K562 (cell line): ENCODE results near the gene MPLKIP. TPM values are rescaled to one million over a fixed set of nuclear protein-coding genes. Genes with fewer than 3 reads are reported as not detected.
"Not testable (repeated sequence)": the region's sequence is repeated elsewhere in the genome, so short reads cannot be mapped to it uniquely, and the experiment has no call there.

ENCODE experiments used
- ATAC-seq: fragments of 200-7000 bp; cut with Tn5 transposase; 3 replicates; pipeline ENCODE4 v1.9.1; 2020; ENCODE audit warnings: moderate library complexity
- BruUV-seq: library from RNA; stranded (reverse); fragments of 400-500 nt; replicated peaks from 2 replicates; lab custom pipeline; 2021; lab: Mats Ljungman, UMichigan
- CTCF ChIA-PET: fragments of 300-600 bp; formaldehyde crosslinking; extraction: SDS; loops from one replicate; lab custom pipeline; 2021; ENCODE audit warnings: low intra/inter-chr PET ratio; lab: Yijun Ruan, JAX
- POLR2A ChIA-PET: fragments of 300-600, 350-650 bp; sonication (Branson Sonifier 250); formaldehyde crosslinking; extraction: SDS; loops from one replicate; lab custom pipeline; 2021; ENCODE audit warnings: antibody characterized with exemption, inconsistent platforms; lab: Yijun Ruan, JAX
- DNase-seq, 4 experiments: peaks; one replicate each; pipeline versions ENCODE4 v3.0.0 to v3.0.0-alpha.2; 2011 to 2018; ENCODE audit warnings: low spot score in 3 of 4, mixed read lengths in 3 of 4; ENCODE audit errors: extremely low read depth in 1 of 4
- FAIRE-seq: peaks from 2 replicates; lab custom pipeline; 2011; peaks lifted over from hg19 to GRCh38; lab: Jason Lieb, UNC
- H2AFZ ChIP-seq: 2 replicates; pipeline ENCODE4 v1.6.0; 2011; ENCODE audit warnings: low read depth, low read length, control low read depth, inconsistent platforms
- H3K27ac ChIP-seq: fragments of 200-600 bp; 3 replicates; pipeline ENCODE4 v1.8.0; 2011; ENCODE audit warnings: low read depth, mild to moderate bottlenecking, control low read depth, inconsistent platforms, low read length, moderate library complexity, mixed read lengths; ENCODE audit errors: extremely low read depth
- H3K27me3 ChIP-seq, 2 experiments: fragments of 300-600 bp in 1 of 2; 2 replicates in 1 of 2; 3 replicates in 1 of 2; pipeline versions ENCODE4 v1.6.0 to v1.8.0; 2011; ENCODE audit warnings: inconsistent platforms in 2 of 2, low read length in 2 of 2, mild to moderate bottlenecking in 1 of 2, mixed read lengths in 1 of 2, moderate library complexity in 1 of 2; ENCODE audit not compliant: control insufficient read depth in 2 of 2, insufficient read depth in 2 of 2
- H3K36me3 ChIP-seq: fragments of 300-600 bp; 3 replicates; pipeline ENCODE4 v1.8.0; 2011; ENCODE audit warnings: mild to moderate bottlenecking, low read length, inconsistent platforms; ENCODE audit not compliant: control insufficient read depth, insufficient read depth
- H3K4me1 ChIP-seq, 2 experiments: fragments of 200-600 bp in 1 of 2; replicated peaks in 1 of 2; 2 replicates in 1 of 2; 3 replicates in 1 of 2; pipeline versions ENCODE4 v1.5.1 to v1.8.0; 2011; ENCODE audit warnings: inconsistent platforms in 2 of 2, low read length in 2 of 2, mild to moderate bottlenecking in 1 of 2, mixed read lengths in 1 of 2, moderate library complexity in 1 of 2; ENCODE audit not compliant: control insufficient read depth in 2 of 2, insufficient read depth in 2 of 2
- H3K4me2 ChIP-seq: 2 replicates; pipeline ENCODE4 v1.6.1; 2011; ENCODE audit warnings: low read length, control low read depth, inconsistent platforms, mixed read lengths; ENCODE audit not compliant: insufficient read depth
- H3K4me3 ChIP-seq: fragments of 200-600 bp; sonication (generic), shearing (Covaris generic); 2 replicates; pipeline ENCODE4 v1.5.1; 2016; ENCODE audit warnings: control low read depth, inconsistent platforms
- H3K79me2 ChIP-seq: fragments of 200-600 bp; 3 replicates; pipeline ENCODE4 v1.8.0; 2011; ENCODE audit warnings: low read length, inconsistent platforms; ENCODE audit not compliant: control insufficient read depth, insufficient read depth
- H3K9ac ChIP-seq, 2 experiments: 2 replicates each; pipeline versions ENCODE4 v1.6.0 to v1.6.1; 2011; ENCODE audit warnings: low read depth in 2 of 2, low read length in 2 of 2, control low read depth in 1 of 2, inconsistent platforms in 1 of 2, mild to moderate bottlenecking in 1 of 2, mixed read lengths in 1 of 2; ENCODE audit not compliant: insufficient read depth in 1 of 2
- H3K9me1 ChIP-seq: one replicate; pipeline ENCODE4 v1.6.0; 2011; ENCODE audit warnings: inconsistent platforms, mild to moderate bottlenecking, low read length, moderate library complexity; ENCODE audit not compliant: control insufficient read depth, insufficient read depth
- H3K9me3 ChIP-seq: replicated peaks from 2 replicates; pipeline ENCODE4 v1.5.1; 2011; ENCODE audit warnings: low read depth, low read length, inconsistent platforms; ENCODE audit not compliant: control insufficient read depth, insufficient read depth
- H4K20me1 ChIP-seq: replicated peaks from 2 replicates; pipeline ENCODE4 v1.6.1; 2011; ENCODE audit warnings: low read length, inconsistent platforms, mixed read lengths; ENCODE audit not compliant: control insufficient read depth, insufficient read depth
- CBFB ChIP-seq: sonication (generic); formaldehyde crosslinking; IDR thresholded peaks from 2 replicates; pipeline ENCODE4 v1.4.0; 2020; ENCODE audit warnings: mild to moderate bottlenecking, missing genetic modification reagents
- CREB3L1 ChIP-seq: fragments of 450-650 bp; IDR thresholded peaks from 2 replicates; pipeline ENCODE4 v1.6.1; 2014; ENCODE audit warnings: low read depth, mild to moderate bottlenecking, moderate library complexity, borderline replicate concordance
- E2F6 ChIP-seq, 2 experiments: IDR thresholded peaks; 2 replicates each; pipeline ENCODE4 v1.6.1; 2011; ENCODE audit warnings: borderline replicate concordance in 1 of 2, control low read depth in 1 of 2, low read depth in 1 of 2, low read length in 1 of 2, mild to moderate bottlenecking in 1 of 2, mixed read lengths in 1 of 2, moderate library complexity in 1 of 2; ENCODE audit not compliant: insufficient read depth in 1 of 2, insufficient read length in 1 of 2, poor library complexity in 1 of 2, severe bottlenecking in 1 of 2; ENCODE audit errors: extremely low read depth in 1 of 2
- HNRNPH1 ChIP-seq: fragments of 200-400 bp; formaldehyde crosslinking; optimal IDR thresholded peaks from 2 replicates; pipeline ENCODE3; 2017; ENCODE audit warnings: low read depth, mild to moderate bottlenecking, low read length, moderate library complexity
- MTA1 ChIP-seq: fragments of 450-650 bp; IDR thresholded peaks from 2 replicates; pipeline ENCODE4 v1.6.1; 2017; ENCODE audit warnings: borderline replicate concordance
- PTTG1 ChIP-seq: fragments of 450-650 bp; IDR thresholded peaks from 2 replicates; pipeline ENCODE4 v1.6.1; 2016; ENCODE audit warnings: low read depth, mild to moderate bottlenecking, missing genetic modification characterization, missing compliant biosample characterization
- SIX5 ChIP-seq, 2 experiments: IDR thresholded peaks; 2 replicates each; pipeline ENCODE4 v1.6.1; 2011; ENCODE audit warnings: low read length in 2 of 2, borderline replicate concordance in 1 of 2, low read depth in 1 of 2, mild to moderate bottlenecking in 1 of 2, moderate library complexity in 1 of 2; ENCODE audit not compliant: insufficient read depth in 1 of 2
- SRSF9 ChIP-seq: fragments of 200-400 bp; formaldehyde crosslinking; IDR thresholded peaks from 2 replicates; pipeline ENCODE4 v1.6.1; 2017; ENCODE audit warnings: low read depth, low read length, borderline replicate concordance
- ZNF217 ChIP-seq: sonication (generic); formaldehyde crosslinking; IDR thresholded peaks from 2 replicates; pipeline ENCODE4 v1.8.0; 2022; ENCODE audit warnings: mild to moderate bottlenecking, missing genetic modification reagents
- ZNF764 ChIP-seq: fragments of 250-450 bp; sonication (Bioruptor Pico); IDR thresholded peaks from 2 replicates; pipeline ENCODE4 v1.4.0; 2020; ENCODE audit warnings: low read depth, mild to moderate bottlenecking, moderate library complexity
- WGBS: fragments of 100-300 bp; shearing (Covaris generic); methylation state at CpG from one replicate; pipeline ENCODE4 v1.1.6; 2016; ENCODE audit warnings: low coverage, mixed read lengths; ENCODE audit not compliant: insufficient coverage; ENCODE audit errors: missing lambda C conversion rate; 5-methylcytosine and 5-hydroxymethylcytosine counted together
- in situ Hi-C: fragments of 300-500 bp; cut with MboI; formaldehyde crosslinking; loops from 4 replicates; pipeline ENCODE4 v1.15.0; 2018; ENCODE audit warnings: inconsistent platforms, mixed read lengths
- intact Hi-C: fragments of 100-400 bp; cut with micrococcal nuclease; formaldehyde crosslinking; loops from 2 replicates; pipeline ENCODE4 v1.14.2; 2022
- polyA plus RNA-seq, 8 experiments: library from polyadenylated mRNA; depleted of rRNA in 4 of 8; stranded (reverse) in 5 of 8; unstranded in 3 of 8; fragments of >200 nt; fragmentation: Nextera tagmentation in 2 of 8; fragmentation: Illumina TruSeq in 1 of 8; extraction: Ambion mirVana in 2 of 8; extraction: Trizol in 1 of 8; gene quantifications; 2 replicates each; pipeline versions ENCODE4 v1.2.1 to v1.2.3, GENCODE V29; 2011 to 2014; ENCODE audit warnings: inconsistent platforms in 1 of 8, missing spikeins in 1 of 8
- total RNA-seq, 7 experiments: library from RNA; depleted of rRNA in 6 of 7; stranded (reverse); fragments of >200 nt in 6 of 7; fragmentation: Illumina TruSeq in 2 of 7; extraction: Trizol in 2 of 7; gene quantifications; 2 replicates each; pipeline versions ENCODE4 v1.2.1 to v1.2.3, GENCODE V29; 2011 to 2021; ENCODE audit warnings: low replicate concordance in 1 of 7

MPLKIP gene
- total and polyA plus RNA-seq, 9 of the 15 experiments (the other 6 are each of a cell fraction or from before 2014, with no cell fraction given) = 5.6 to 127 (median 44.2) TPM

- H3K4me1 ChIP-seq = no peaks in the 10 kb centered on the region
- WGBS = 32% methylated on average over 5 of the region's 5 CpGs
- TF ChIP-seq PTTG1 (no peak), HNRNPH1 (no peak), CREB3L1 (no peak), MTA1 (no peak), ZNF764 (CRISPR knock-in tag) (no peak), E2F6 (IDR thresholded peaks at IDR 0.05; ENCODE audit: borderline replicate concordance in 1 of 2, extremely low read depth in 1 of 2, insufficient read depth in 1 of 2, insufficient read length in 1 of 2, low read depth in 1 of 2, low read length in 1 of 2, poor library complexity in 1 of 2, severe bottlenecking in 1 of 2) (no peak), SRSF9 (no peak), ZNF217 (CRISPR knock-in tag) (no peak), CBFB (CRISPR knock-in tag) (no peak), SIX5 (IDR thresholded peaks at IDR 0.05; ENCODE audit: borderline replicate concordance in 1 of 2, insufficient read depth in 1 of 2, low read depth in 1 of 2, low read length in 2 of 2) (no peak)
- TF ChIP-seq, all 486 proteins: peak for 0
- ChIA-PET POLR2A (interaction anchor here (0.6 kb wide), 1 partner anchor 1286 kb away, joined by 3 read pairs; no protein-coding TSS in a partner anchor), CTCF (no interaction called here)
- no peaks in the 10 kb centered on the region; the same call in 2 of the 3 replicates for H3K79me2 ChIP-seq
- no peaks in the 10 kb centered on the region for H4K20me1 ChIP-seq
- ATAC-seq (no peak; the same call in 1 of the 3 replicates), FAIRE-seq (no peak), DNase-seq (peak in 1 of 4 experiments; percentile 4)
- no peak overlapping the region for H3K9ac ChIP-seq
- no peak overlapping the region for H3K4me3 ChIP-seq
- H2AFZ ChIP-seq = no peak overlapping the region
- no peak overlapping the region for H3K27ac ChIP-seq
- intact Hi-C loops (no loop called here), in situ Hi-C loops (no loop called here)
- no peaks in the 10 kb centered on the region for H3K27me3 ChIP-seq
- H3K9me3 ChIP-seq = no peaks in the 10 kb centered on the region
- no TSS peak for BruUV-seq
- no peaks in the 10 kb centered on the region; the same call in 2 of the 3 replicates for H3K36me3 ChIP-seq
- H3K4me2 ChIP-seq = no peak overlapping the region
- H3K9me1 ChIP-seq = no peaks in the 10 kb centered on the region
These were observed 14.4 kb downstream of the MPLKIP start for GRCh38 chr7:40120020-40120419.

- CTCF ChIA-PET, intact Hi-C loops, H3K9me1 ChIP-seq, POLR2A ChIA-PET, in situ Hi-C loops, H3K9me3 ChIP-seq, H3K4me2 ChIP-seq, DNase-seq, ATAC-seq, H3K36me3 ChIP-seq, H3K27ac ChIP-seq, H4K20me1 ChIP-seq, H3K79me2 ChIP-seq, H3K4me3 ChIP-seq, BruUV-seq, H3K9ac ChIP-seq, FAIRE-seq, H3K4me1 ChIP-seq, H2AFZ ChIP-seq, H3K27me3 ChIP-seq: not testable (repeated sequence)
- 86% methylated on average over 6 of the region's 7 CpGs for WGBS
These were observed 16.2 kb downstream of the MPLKIP start for GRCh38 chr7:40118201-40118600.
